VCaP (cell line): Measurements from ENCODE around the gene SPEM2.

ENCODE experiments used
- H3K27ac ChIP-seq: fragments of 450-650 bp; 2 replicates; pipeline ENCODE4 v1.5.1; 2017
- TF ChIP-seq, protein P1 (sequence below): fragments of 450-650 bp; conservative IDR thresholded peaks from 2 replicates; pipeline ENCODE4 v1.5.1; 2017; ENCODE audit warnings: mild to moderate bottlenecking, moderate library complexity

The SPEM2 gene

DNA sequence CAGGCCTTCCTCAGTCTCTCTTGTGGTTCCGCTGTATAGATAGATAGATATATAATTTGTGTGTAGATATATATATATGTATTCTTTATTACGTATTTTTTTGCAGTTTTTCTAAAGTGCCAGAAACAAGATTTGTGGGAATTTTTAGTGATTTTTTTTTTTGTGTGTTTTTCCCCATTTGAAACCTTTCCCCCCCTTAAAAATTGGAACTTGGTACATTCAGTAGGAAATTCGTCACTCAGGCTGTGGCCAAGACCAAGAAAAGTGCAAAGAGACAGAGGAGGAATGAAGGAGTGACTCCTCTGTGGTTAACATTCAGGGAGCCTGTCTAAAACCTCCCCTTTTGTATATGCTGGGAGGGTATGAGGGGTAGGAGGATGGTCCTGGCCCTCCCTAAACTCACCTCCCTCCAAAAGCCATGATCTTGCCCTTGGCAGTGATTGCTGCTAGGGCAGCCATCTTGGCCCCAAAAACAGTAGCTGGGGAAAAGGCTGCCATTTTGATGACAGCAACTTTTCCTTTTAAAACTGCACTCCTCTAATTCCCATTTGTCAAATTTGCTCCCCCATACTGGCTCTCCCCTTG, 34.6 kb downstream of the SPEM2 start:
- TF ChIP-seq, protein P1, sequence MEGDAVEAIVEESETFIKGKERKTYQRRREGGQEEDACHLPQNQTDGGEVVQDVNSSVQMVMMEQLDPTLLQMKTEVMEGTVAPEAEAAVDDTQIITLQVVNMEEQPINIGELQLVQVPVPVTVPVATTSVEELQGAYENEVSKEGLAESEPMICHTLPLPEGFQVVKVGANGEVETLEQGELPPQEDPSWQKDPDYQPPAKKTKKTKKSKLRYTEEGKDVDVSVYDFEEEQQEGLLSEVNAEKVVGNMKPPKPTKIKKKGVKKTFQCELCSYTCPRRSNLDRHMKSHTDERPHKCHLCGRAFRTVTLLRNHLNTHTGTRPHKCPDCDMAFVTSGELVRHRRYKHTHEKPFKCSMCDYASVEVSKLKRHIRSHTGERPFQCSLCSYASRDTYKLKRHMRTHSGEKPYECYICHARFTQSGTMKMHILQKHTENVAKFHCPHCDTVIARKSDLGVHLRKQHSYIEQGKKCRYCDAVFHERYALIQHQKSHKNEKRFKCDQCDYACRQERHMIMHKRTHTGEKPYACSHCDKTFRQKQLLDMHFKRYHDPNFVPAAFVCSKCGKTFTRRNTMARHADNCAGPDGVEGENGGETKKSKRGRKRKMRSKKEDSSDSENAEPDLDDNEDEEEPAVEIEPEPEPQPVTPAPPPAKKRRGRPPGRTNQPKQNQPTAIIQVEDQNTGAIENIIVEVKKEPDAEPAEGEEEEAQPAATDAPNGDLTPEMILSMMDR = no peak
- no peak overlapping the region for H3K27ac ChIP-seq

DNA sequence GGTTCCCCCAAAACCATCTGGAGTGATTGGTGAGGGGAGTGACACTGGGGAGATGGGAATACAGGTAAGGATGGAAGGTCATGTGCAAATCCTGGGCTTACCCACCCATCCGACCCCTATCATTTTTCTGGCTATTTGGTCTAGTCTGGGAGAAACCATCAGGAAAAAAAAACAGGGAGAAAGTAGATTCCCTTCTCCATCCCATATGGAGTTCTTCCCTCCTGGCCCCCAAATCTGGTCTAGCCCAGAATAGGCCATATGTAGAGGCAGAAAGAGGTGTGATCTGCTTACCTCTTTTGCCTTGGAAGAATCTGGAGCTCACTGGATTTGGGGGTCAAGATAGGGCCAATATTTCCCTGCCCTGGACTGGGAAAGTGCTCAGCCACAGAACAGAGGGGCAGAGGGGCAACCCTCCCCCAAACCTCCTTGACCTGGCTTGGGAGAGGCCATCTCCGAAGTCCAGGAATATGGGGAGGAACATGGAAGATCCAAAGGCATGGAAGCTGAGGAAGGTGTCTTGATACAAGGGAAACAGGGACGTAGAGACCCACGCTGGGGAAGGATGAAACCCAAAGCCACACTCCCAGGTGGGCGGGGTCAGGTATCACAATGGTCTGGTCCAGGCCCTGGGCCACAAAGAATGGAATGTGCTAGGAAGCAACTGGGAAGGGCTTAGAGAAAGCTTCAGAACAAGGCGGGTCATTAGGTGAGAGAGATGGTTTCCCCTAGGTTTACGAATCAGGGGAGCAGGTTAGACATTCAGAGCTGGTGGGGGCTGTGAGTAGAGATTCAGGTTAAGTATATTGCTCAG, 35.6 kb downstream of the SPEM2 start:
- TF ChIP-seq, protein P1 = no peak

DNA sequence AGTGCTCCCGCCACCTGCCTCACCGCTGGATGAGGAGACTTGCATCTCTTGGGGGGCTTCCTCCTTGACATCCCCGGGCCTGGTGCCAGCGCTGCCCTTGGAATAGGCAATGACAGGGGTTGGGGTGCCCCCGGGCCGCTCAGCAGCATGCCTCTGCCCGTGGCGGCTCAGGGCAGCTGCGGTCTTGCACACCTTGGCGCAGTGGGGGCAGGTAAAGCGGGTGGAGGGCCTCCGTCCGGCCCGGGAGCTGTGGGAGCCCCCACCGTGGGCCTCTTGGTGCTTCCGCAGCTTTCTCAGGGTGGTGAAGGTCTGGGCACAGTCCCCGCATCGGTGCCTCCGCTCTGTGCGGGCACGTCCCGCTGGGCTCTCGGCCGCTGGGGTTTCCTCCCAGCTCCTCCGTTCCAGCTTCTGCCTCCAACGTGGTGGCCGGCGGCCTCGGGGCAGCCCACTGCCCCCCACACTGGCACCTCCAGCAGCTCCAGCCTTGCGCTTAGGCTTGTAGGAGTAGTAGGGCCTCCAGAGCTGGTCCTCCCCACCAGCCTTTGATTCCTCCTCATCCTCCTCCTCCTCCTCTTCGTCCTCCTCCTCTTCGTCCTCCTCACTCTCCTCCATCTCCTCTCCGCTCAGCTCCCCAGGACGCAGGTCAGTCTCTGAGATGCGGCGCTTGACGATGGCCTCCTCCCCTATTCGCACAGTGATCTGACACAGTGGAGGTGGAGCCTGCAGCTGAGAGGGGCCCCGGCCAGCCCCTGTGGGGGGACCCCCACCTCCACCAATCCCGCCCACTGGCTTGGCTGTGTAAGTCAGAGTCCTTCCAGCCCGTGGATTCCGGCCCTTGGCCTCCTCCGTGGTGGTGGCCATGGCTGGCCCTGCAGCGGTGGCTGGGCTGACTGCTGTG, 37.3 kb downstream of the SPEM2 start:
- TF ChIP-seq, protein P1 = no peak
- H3K27ac ChIP-seq = no peak overlapping the region

More for the DNA sequence above, 35.6 kb downstream of the SPEM2 start:
- no peak overlapping the region for H3K27ac ChIP-seq

DNA sequence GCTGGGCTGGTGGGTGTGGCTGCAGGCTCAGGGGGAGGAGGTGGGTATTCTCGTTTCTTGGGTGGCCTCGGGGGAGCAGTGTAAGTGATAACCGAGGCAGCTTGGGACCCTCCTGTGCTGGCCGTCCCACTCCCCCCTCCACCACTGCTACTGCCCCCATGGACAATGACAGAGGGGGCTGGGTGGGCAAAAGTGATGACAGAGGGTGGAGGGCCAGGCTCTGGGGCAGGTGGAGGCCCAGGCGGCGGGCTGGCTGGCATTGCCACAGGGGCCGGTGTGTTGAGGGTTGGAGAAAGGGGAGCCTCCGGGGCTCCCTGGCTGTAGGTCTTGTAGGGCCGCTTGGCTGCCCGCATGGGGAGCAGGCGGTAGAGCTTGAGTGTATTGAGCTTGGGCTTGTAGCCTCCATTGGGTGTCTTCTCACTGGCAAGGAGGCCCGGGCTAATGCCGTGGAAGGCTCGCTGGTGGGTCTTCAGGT, 38.0 kb downstream of the SPEM2 start:
- TF ChIP-seq, protein P1 = no peak
- H3K27ac ChIP-seq = no peak overlapping the region

DNA sequence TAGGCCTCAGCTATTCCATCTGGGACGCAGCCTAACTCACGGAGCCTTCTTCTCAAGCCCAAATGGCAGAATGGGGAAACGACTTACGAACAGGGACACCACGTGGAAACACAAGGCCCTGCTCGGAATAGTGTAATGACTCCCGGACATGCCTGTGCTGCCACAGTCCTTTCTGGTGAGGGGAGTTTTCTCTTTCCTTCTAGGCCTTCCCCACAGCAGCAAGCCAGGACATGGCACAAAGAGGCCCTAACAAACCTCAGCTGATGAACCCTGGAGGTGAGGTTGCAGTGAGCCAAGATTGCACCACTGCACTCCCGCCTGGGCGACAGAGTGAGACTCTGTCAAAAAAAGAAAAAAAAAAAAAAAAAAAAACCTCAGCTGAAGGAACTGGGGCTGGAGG, 38.7 kb downstream of the SPEM2 start:
- TF ChIP-seq, protein P1 = no peak

DNA sequence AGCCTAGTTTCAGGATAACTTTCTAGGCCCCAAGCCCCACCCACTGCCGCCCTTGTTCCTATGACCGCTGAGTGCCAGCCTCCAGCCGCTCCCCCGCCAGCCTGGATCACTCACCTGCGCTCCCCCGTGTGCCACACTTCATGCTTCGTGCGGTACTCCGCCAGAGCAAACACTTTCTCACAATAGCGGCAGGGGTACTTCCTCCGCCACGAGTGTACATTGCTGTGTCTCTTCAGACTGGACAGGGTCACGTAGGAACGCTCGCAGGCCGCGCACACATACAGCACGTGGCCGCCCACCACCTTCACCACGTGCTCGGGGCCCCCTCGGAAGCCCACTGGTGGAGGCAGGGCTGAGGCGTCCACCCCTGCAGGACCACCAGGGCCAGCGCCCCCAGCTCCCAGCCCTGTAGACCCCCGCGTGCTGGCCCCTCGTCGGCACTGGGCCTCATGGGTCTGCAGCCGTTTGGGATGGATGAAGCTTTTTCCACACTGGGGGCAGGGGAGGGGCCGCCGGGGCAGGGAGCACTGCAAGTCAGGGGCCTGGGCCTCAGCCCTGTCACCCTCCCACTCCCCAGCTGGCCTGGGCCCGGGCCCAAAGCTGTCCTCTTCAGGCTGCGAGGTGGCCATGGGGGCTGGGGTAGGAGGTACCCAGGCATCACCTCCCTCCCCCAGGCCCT, 40.3 kb downstream of the SPEM2 start:
- H3K27ac ChIP-seq = no peak overlapping the region

More for the DNA sequence above, 38.7 kb downstream of the SPEM2 start:
- no peak overlapping the region for H3K27ac ChIP-seq

More for the DNA sequence above, 40.3 kb downstream of the SPEM2 start:
- TF ChIP-seq, protein P1 = no peak
